ENCODE data around the gene SUMF1.
A peak's percentile ranks its signal among the peaks of the same experiment; 100 is the strongest.
"Not testable (repeated sequence)": the region's sequence is repeated elsewhere in the genome, so short reads cannot be mapped to it uniquely, and the experiment has no call there.

The SUMF1 gene

DNA sequence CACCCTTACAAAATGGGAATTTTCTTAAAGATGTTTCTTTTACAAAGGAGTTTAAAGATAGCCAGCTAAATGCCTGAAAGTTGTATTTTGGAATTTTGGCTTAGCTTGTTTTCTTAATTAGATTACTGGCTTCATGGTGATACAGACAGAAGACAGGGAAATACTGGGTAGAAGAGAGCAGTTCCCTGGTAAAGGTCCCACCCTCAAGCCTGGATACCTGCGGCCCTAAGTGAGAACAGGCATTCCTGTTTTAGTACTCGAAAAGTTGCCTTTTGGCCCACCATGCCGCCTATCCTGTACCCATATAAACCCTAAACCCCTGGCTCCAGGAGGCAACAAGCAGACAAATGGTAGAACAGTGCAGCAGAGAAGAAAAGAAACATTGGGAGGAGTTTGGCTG lies 134.5 kb downstream of the SUMF1 start:
- no peak for DNase-seq

GRCh38 chr3:4332111-4332510 lies 135.0 kb downstream of the SUMF1 start:
- DNase-seq, result no peak

DNA sequence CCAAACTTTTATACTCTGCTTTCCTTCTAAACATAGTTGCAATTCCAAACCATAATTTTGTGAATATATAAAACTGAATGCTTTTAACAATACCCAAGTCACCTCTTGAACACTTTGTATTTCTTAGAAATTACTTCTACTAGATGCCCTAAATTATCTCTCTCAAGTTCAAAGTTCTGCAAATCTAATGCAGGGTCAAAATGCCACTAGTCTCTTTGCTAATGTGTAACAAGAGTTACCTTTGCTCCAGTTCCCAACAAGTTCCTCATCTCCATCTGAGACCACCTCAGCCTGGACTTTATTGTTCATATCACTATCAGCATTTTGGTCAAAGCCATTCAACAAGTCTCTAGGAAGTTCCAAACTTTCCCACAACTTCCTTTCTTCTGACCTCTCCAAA lies 137.3 kb downstream of the SUMF1 start:
- DNase-seq, result not testable (repeated sequence)

GRCh38 chr3:4326868-4327267 lies 140.2 kb downstream of the SUMF1 start:
- no peak for DNase-seq

- DNase-seq, result peak; percentile 23
These were observed 143.6 kb downstream of the SUMF1 start for GRCh38 chr3:4323246-4324027.

DNA sequence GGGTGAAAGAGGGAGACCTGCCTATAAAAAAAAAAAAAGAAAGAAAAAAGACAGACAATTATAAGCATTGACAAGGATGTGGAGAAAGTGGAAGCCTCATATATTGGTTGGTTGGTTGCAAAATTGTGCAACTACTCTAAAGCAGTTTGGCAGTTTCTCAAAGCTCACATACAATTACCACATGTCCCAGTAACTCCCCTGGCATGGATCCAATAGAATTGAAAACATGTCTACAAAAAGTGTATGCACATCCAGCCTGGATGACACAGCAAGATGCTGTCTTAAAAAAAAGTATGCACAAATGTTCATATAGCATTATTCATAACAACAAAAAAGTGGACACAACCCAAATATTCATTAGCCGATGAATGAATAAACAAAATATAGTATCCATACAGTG lies 144.4 kb downstream of the SUMF1 start:
- DNase-seq, result peak; percentile 75

GRCh38 chr3:4321732-4322131 lies 145.3 kb downstream of the SUMF1 start:
- DNase-seq, result no peak

GRCh38 chr3:4320096-4320911 lies 146.8 kb downstream of the SUMF1 start:
- DNase-seq, result no peak

DNA sequence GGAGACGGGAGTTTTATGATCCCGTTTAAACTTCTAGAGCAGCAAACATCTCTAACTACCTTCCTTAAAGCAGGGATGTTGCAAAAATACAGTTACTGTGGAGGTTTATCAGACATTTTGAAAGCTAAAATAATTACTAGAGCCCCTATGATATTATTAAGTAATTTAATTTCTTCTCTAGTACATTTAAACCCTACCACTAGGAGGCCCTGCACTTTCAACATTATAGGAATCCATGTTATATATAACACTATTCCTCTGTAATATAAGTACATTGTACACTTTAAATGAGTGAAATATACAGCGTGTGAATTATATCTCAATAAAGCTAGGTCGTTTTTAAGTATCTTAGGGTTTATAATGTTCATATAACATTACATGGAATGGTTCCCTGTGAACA lies 152.4 kb downstream of the SUMF1 start:
- DNase-seq, result no peak

DNA sequence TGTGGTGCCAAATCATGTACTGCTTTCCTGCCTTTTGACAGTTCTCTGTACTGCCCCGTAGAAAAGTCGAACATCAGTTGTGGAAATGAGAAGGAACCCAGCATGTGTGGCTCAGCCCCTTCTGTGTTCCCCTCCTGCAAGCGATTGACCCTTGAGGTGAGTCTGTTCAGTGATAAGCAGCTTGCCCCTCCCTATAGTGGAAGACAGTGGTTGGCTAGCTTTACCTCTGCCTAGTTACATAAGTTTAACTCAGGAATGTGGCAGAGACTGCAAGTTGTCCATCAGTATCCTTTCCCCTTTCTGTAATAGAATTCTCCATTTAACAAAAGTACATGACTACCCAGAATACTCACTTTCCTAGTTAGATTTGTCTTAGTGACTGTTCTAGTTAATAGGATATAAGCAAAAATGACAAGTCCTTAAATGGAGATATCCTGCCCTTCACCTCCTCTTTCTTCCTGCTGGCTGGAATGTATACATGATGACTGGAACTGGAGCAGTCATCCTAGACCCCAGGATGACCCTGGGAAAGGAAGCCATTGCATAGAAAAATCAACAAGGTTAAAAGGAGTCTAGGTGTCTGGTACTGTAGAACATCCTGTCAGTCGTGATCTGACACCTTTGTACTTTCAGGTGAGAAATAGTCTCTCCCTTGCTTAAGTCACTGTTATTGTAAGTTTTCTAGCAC lies 153.3 kb downstream of the SUMF1 start:
- peak; percentile 15 for DNase-seq

GRCh38 chr3:4311496-4311895 lies 155.6 kb downstream of the SUMF1 start:
- no peak for DNase-seq

Measured in HCEC 1CT (cell line).